NCI-H146 (cell line): ENCODE measurements around the gene TPRN.

Experiments used
- DNase-seq: peaks from one replicate; lab custom pipeline; 2025; lab: John Stamatoyannopoulos, UW

The TPRN gene

GRCh38 chr9:137206602-137207001, 6.1 kb upstream of the TPRN start:
- DNase-seq, result no peak

GRCh38 chr9:137205126-137206069, 4.9 kb upstream of the TPRN start, which contains the start of the genes NDOR1 and TMEM203:
Gene NDOR1 (plus strand): TSS chr9:137205700. CDS start chr9:137205778, 78 bp downstream.
Gene TMEM203 (minus strand): TSS chr9:137205648. CDS start chr9:137205414, 234 bp downstream.
- DNase-seq, result peak; percentile 70

GRCh38 chr9:137204731-137205125, 4.2 kb upstream of the TPRN start:
- no peak for DNase-seq

DNA sequence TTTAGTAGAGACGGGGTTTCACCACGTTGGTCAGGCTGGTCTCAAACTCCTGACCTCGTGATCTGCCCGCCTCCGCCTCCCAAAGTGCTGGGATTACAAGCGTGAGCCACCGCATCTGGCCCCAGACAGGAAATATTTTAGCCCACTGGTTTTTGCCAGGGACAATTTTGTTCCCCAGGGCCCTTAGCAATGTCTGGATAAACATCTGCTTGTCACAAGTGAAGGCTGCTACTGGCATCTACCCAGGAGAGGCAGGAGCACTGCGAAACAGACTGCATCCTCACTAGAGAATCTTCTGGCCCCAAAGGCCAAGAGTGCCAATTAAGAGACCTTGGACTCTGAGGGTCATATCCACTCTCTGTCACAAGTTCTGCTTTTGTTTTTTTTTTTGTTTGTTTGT, 2.4 kb upstream of the TPRN start:
- DNase-seq, result no peak

GRCh38 chr9:137201205-137201868, 796 bp upstream of the TPRN start:
- DNase-seq, result no peak

- no peak for DNase-seq
Observed at GRCh38 chr9:137199411-137200121, 975 bp downstream of the TPRN start.

DNA sequence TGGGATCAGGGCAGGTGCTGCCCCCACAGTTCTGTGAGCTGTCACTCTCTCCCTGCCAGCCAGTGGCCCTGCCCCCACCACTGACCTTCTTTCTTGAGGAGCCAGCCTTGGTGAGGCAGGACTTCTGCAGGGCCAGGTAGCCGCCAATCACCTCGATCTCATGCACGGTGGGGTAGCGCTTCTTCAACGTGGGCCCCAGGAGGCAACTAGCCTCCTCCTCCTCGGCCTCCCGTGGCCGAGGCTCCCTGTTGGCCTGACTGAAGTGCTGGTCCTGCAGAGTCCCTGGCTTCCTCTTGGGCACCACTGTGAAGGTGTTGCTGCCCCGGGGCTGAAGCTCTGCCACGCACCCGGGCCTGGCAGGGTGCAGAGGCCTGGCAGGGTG, 1.6 kb downstream of the TPRN start:
- no peak for DNase-seq

DNA sequence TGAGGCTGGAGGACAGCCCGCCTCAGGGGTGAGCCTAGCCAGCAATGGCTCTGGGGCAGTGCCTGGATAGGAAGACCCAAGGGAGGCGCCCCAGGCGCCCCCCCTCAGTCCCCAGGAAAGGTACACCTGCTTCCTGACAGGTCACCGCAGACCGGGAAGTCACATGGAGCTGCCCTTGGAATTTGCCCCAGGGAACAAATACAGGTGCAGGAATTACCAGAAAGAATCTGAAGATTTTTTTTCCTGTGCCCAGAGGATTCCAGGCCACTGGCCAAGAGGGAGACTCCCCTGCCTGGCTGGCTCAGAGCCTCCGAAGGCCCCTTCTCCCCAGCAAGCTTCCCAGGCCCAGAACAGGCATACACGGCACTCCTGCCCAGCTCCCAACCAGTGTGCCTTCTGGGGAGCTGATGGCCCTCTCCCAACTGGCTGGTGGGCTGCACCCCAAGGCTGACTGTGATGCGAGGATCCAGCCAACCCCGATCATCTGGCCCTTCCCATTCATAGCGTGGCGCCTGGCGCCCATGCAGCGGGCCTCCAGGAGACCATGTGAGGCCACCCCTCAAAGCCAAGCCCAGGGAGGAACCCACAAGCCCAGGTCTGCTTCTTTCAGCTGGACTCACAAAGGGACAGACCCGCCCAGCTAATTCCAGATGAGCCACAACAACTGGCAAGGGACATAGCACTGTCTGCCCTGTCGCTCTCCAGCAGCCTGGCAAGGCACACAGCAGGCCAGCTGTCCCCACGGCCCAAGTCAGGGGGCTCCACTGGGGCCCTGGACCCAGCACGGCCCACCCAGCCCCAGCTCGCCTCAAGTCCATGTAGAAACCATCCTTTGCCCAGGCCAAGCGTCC, 2.3 kb downstream of the TPRN start:
- DNase-seq, result peak; percentile 12

DNA sequence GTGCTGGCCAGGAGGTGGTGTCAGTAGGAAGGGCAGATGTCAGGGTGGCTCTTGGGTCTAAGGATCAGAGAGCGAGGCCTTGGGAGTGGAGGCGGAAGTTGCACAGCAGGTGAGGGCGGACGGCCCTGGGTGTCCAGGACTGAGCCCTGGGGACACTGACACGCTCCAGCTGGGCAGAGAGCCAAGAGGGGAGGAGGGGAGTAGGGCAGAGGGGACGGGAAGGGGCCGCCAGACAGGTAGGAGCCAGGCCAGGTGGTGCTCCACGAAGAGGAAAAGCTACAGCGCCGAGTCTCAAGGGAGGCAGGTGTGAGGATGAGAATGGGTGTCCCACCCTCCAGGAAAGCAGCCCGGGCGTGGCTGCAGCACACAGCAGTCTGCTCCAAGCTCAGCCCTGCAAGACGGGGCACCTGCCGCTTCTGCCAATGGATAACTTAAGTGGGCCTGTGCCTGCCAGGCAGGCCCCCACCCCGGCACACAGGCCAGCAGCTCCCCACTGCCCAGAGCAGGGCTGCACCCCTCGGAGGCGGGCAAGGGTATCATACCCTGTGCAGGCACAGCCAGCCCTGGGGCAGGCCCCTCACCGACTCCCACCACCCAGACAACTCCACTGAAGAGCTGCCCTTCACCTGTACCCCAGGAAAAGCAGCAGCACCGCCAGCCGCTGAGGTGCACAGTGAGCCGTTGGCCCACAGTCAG, 4.9 kb downstream of the TPRN start:
- DNase-seq, result peak; percentile 86

DNA sequence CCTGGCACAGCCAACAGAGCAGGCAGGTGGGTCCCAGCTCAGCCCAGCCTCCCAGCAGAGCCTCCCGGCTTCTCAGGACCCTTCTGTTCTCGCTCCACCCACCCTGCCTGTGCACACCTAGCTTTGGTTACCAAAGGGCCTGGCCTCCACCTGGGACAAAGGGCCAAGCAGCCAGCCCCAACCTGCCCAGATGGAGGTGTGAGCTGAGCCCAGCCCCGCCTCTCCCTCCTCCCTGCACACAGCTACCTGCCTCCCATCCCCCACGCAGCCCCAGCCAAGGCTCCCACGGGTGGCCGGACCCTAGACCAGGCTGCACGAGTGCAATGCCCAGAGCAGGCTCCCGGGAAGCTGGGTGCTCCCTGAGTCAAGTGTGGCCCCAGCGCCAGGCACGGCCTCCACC, 5.6 kb downstream of the TPRN start:
- no peak for DNase-seq

DNA sequence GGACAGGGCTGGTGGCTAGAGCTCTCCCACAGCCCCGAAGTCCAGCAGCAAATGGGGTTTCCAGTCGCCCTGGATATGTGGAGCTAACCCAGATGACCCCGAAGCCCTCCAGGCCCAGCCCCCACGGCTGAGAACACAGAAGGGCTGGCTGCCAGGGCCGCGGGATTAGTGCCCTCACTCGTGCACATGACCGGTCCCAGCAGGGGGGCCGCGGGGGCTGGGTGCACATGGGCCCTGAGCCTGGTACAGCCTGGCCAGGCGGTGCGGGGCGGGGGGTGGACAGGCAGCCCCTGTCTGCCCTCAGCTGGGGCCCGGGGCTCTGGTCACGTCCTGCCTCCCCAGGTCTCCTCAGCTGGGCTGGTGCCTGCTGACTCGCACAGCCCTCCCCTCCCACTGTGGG, 6.2 kb downstream of the TPRN start:
- no peak for DNase-seq

DNA sequence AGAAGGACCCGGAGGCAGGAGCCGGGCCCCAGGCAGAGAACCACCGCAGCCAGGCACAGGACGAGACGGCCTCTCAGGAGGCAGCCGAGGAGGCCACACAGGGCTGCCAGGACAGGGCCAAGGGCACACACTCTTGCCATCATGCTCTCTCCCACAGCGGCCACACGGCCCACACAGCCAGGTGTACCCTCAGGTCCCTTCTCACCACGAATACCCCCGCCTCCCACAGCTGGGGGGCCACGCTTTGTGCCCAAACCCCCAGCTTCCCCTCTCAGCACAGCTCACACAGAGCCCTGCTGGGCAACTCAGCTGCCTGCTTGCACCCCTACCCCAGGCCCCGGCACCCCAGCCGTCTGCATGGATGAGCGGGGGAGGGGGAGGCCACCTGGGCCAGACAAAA, 6.8 kb downstream of the TPRN start:
- no peak for DNase-seq

DNA sequence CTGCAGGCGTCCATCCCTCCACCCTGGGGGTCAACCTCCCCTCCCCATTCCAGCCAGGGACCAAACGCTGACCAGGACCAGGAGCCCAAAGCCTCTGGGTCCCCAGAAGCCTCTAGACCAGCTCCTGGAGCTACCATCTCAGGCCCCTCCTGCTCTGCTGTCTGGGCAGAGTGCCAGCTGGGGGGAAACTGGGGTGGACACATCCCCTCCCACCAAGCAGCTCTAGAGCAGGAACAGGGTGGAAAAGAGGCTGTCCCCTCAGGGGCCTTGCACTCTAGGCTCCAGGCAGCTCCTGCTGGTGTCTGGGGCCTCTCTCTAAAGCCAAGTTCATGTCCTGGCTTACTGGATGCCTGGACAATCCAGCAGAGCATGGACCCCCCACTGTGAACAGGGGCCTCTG, 7.7 kb downstream of the TPRN start:
- no peak for DNase-seq

DNA sequence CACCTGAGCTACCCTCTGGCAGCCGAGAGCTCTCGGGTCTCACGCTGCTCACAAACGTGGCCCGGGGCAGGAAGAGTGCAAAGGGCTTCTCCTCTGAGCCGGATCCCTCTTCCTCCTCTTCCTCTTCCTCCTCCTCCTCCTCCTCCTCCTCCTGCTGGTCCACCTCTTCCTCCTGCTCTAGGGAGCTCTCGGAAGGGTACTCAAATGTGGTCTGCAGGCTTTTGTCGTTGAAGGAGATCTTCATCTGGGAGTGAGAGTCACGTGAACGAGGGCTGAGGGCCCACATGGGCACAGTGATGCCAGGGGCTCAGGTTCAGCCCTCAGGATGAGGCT, 8.1 kb downstream of the TPRN start:
- DNase-seq, result no peak

GRCh38 chr9:137191691-137192447, 8.7 kb downstream of the TPRN start:
- no peak for DNase-seq

DNA sequence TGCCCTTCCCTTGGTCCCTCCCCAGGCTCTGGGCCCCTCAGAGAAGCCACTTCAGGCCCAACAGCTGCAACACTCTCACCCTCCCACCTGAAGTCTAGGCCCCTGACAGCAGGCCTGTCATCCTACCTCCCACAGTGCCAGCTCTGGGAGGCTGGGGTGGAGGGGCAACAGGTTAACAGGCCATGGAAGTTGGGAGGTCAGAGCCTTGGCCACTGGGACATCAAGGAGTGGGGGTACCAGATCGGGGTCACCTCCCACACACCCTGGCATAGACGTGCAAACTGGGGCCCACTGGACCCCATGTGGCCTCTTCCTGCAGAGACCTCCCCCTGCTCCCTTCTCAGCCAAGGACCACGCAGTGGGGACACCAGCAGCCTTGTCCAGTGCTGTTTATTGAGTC, 9.3 kb downstream of the TPRN start:
- DNase-seq, result no peak

- no peak for DNase-seq
Observed at GRCh38 chr9:137190315-137190856, 10.2 kb downstream of the TPRN start.

DNA sequence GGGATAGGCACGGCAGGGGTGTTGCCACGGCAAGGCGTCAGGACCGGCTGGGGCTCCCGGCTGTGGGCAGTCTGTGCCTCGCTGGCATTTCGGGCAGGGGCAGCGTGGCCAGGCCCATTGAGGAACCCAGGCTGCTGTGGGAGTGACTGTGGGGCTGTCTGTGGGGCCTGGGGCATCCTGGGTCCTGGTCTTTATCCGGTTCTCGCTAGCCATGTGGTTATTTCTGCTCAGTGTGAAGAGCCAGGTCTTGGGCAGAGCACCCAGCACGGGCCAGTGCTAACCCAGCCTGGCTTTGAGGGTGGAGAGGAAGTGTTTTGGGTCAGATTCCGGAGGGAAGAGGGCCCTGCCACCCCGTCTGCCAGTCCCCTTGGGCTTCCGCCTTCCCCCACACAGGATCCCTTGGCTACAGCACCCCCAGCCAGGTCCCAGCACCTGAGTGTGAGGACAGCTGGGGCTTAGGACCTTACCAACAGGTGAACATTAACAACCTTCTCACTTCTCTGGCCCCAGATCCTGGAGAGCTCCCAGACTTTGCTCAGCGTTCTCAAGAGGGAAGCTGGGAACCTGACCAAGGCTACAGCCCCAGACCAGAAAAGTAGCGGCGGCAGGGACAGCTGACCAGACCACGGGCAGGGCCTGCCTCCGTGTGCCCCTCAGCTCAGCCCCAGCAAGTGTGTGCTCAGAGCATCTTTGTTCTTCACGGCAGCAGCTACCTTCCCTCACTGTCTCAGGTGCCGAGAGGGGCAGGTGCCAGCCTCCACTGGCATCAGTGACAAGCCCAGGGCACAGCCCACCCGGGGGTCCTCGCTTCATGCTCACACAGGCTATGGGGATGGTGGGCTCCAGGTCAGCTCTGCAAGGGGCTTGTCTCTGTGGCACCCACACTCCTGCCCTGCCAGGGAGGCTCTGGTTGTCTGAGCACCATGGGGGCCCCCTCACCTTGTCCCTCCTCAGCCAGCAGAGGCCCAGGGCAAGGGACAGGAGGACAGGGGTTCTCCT, 10.9 kb downstream of the TPRN start:
- no peak for DNase-seq
